DLD1 (cell line): ENCODE data around the gene ATRX.
"Not testable (repeated sequence)": the region's sequence is repeated elsewhere in the genome, so short reads cannot be mapped to it uniquely, and the experiment has no call there.

Experiments
- in situ Hi-C: cut with HindIII; loops from 2 replicates; pipeline ENCODE4 v1.10.0; 2017; ENCODE audit warnings: low sequenced_read_pairs

The ATRX gene

GRCh38 chrX:77731821-77732419, 54.1 kb downstream of the ATRX start:
- in situ Hi-C loops = no loop called here

DNA sequence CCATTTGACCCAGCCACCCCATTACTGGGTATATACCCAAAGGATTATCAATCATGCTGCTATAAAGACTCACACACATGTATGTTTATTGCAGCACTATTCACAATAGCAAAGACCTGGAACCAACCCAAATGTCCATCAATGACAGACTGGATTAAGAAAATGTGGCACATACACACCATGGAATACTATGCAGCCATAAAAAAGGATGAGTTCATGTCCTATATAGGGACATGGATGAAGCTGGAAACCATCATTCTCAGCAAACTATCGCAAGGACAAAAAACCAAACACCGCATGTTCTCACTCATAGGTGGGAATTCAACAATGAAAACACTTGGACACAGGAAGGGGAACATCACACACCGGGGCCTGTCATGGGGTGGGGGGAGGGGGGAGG, 59.9 kb downstream of the ATRX start:
- in situ Hi-C loops = not testable (repeated sequence)

GRCh38 chrX:77723681-77724080, 62.3 kb downstream of the ATRX start:
- in situ Hi-C loops = no loop called here

- in situ Hi-C loops = no loop called here
Measured at GRCh38 chrX:77719388-77719787, 66.6 kb downstream of the ATRX start.

DNA sequence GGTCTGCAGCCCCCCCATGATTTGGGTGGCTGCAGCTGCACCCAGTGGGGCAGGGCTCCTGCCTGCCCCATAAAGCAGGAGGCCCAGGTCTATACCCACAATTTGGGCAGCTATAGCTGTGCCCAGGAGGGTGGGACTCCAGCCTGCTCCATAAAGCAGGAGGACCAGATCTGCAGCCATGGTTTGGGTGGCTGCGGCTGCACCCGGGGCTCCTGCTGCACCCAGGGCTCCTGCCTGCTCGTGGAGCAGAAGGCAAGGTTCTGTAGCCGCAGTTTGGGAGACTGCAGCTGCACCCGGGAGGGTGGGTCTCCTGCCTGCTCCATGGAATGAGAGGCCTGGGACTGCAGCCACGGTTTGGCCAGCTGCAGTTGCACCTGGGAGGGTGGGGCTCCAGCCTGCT, 81.1 kb downstream of the ATRX start:
- in situ Hi-C loops = no loop called here

- in situ Hi-C loops = no loop called here
Measured at GRCh38 chrX:77698242-77698641, 87.8 kb downstream of the ATRX start.

DNA sequence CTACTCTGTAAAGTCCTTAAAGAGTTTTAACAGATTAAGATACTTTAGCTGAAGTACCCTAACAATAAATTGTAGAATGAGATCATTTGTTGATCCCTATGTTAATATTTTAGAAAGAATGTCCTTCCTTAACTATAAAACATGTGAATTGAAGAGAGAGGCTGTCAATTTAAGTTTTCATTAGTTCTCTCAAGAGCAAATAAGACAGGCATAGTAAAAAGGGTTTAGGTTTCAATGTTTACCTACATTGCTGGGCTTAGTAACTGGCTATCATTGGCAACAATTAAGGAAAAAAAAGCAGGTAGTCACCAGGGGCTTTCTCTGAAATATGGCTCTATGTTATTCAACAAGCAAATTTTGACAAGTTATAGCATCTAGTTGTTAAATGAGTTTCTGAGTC, 91.5 kb downstream of the ATRX start:
- in situ Hi-C loops = no loop called here

DNA sequence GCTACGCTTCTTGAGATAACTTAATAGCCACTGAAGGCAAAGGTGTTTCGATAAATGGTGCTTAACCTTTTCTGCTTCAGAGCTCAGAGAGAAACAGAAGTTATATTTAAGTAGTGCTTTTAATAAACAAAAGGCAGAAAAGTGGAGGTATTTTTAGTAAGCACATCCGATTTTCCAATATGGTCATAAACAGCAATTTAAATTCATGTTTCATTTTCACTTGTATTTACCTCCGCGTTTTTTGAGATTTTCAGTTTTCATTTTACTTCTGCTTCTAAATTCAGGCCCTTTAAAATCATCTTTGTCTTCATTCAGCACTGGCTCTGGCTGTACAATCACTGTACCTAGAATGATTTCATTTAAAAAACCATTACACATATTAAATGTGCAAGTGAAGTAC, 92.4 kb downstream of the ATRX start:
- in situ Hi-C loops = no loop called here

DNA sequence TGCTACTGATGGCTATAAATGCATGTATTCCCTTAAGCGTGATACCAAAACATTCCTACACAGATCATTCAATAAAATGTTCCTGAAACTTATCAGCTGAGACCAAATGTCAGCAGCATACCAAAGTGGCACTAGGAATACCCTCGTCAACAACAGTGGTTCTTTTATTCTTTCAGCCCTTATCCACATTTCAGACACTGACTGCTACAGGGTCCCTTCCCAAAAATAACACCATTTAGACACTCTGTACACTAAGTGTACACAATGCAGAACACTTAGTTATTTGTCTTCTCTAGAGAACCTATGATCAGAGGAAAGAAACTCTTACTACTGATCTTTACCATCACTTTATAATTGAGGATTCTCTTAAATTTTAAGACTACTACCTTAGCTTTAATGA, 94.1 kb downstream of the ATRX start:
- in situ Hi-C loops = no loop called here

GRCh38 chrX:77689376-77689775, 96.6 kb downstream of the ATRX start:
- in situ Hi-C loops = no loop called here

GRCh38 chrX:77685683-77686082, 100.3 kb downstream of the ATRX start:
- in situ Hi-C loops = not testable (repeated sequence)

DNA sequence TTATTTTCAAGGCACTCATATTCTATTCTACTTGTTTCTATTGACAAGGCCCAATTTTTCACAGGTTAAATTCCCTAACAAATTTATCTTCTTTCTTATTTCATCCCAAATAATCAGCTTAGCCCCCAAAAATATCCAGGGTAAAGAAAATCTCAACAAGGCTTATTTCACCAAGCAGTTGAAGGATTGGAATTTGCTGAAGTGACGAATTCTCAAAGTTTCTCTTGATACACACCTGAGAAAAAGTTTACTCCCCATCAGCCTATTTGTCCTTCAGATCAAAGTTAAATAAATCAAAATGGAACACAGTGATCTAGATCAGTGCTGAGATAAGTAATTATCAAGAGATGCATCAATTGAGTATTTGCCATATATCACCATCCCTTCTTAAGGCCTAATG, 106.9 kb downstream of the ATRX start:
- in situ Hi-C loops = no loop called here

DNA sequence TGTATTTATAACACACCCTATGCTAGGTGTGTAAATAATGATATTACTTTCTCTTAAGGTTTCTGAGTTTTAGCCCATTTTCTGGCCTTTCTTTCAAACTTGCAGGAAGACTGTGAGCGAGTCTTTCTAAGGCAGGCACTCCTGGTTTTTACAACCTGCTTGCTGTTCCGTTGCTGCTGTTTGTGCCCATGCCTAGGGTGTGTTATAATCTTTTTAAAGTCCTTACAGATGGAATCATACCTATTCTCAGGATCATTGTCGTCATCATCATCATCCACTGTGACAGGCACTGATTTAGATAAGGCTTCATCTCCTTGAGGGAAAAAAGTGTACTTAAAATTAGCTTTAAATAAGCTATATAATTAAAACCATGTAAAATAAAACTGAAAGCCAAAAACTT, 110.0 kb downstream of the ATRX start:
- in situ Hi-C loops = no loop called here

DNA sequence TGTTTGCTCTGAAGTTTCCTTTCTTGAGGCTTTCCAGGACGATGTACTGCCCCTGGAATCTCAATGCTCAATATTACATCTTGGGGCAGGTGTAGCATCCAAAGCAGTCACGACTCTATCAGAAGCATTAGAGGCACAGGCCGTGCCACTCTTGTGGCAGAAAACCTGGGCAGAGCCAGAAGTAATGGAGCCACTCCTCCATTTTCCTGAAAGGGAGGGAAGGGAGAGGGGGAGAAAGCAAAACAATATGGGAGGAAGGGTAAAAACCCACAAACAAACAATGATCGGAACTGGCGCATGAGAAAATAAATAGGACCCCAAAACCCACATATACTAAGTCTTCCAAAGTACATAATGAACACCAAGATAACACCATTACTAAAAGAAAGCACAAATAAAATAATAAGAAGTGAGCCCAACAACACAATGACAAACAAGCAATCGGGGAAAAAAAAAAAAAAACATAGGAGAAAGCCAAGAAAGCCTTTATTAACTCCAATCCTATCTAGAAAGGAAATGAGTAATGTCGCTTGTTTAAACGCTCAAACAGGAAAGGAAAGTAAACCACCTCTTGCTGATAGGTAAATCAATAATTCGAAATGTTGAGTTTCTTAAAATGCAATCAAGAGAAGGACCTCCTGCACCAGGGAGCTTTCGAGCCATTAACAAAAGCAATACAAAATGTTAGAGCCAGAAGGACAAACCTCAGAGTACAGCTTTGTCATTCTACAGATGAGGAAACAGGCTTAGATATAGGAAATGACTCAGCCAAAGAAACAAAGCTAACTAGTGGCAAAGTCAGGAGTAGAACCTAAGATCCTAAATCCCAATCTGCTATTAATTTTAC, 117.4 kb downstream of the ATRX start:
- in situ Hi-C loops = no loop called here

GRCh38 chrX:77658886-77659285, 127.1 kb downstream of the ATRX start:
- in situ Hi-C loops = no loop called here

DNA sequence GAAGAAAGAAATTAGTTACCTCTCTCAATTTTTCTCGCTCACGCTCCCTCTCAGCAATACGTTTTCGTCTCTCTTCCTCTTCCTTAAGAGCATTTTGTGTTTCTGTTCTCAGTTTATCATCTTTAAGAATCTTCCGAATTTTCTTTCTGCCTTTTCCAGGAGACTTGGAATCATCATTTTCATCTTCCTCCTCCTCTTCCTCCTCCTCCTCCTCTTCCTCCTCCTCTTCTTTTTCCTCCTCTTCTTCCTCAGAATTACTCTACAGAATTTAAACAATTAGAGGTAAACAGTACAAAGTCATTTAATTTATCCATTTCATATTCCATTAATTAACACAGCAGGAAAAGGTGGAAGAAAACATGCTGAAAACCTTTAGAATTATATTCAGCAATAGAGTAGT, 133.9 kb downstream of the ATRX start:
- in situ Hi-C loops = no loop called here

DNA sequence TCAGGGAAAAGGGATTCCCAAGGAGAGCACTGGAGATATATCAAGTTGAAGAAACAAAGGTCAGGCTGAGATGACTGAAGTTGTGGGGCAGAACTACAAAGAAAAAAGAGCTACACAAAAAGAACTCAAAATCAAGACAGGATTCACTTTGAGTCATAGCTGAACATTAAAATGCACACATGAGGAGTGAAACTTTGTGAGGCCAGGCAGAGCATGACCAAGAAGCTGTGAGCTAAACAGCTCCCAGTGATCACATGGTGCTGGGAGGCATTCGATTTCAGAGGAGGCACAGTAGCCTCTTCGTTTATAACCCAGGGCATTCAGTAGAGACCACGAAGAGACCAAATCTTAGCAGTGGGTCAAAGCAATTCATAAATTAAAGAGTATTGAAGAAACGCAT, 145.3 kb downstream of the ATRX start:
- in situ Hi-C loops = no loop called here

DNA sequence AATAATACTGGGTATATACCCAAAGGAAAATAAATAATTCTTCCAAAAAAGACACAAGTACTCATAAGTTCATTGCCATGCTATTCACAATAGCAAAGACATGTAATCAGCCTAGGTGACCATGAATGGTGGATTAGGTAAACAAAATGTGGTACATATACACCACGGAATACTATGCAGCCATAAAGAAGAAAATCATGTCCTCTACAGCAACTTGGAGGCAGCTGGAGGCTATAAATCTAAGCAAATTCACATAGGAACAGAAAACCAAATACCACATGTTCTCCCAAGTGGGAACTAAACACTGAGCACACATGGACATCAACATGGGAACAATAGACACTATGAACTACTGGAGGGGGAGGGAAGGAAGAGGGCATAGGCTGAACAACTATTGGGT, 146.2 kb downstream of the ATRX start:
- in situ Hi-C loops = no loop called here

- in situ Hi-C loops = no loop called here
Measured at GRCh38 chrX:77638397-77638796, 147.6 kb downstream of the ATRX start.

- in situ Hi-C loops = no loop called here
Measured at GRCh38 chrX:77635373-77635772, 150.6 kb downstream of the ATRX start.

GRCh38 chrX:77628294-77629025, 157.6 kb downstream of the ATRX start:
- in situ Hi-C loops = no loop called here

- in situ Hi-C loops = no loop called here
Measured at GRCh38 chrX:77622672-77623071, 163.3 kb downstream of the ATRX start.
